ENCODE results near the gene TSSK6.

- TF ChIP-seq BHLHE40 (IDR thresholded peaks at IDR 0.05; ENCODE audit: borderline replicate concordance) (no peak), CTBP1 (IDR thresholded peaks at IDR 0.05; ENCODE audit: borderline replicate concordance) (no peak), FOXK2 (IDR thresholded peaks at IDR 0.05) (no peak), ARNT (IDR thresholded peaks at IDR 0.05) (no peak)
Observed at GRCh38 chr19:19498255-19498991, 16.9 kb downstream of the TSSK6 start.

All from HEK293T (cell line).